ENCODE measurements around the gene TADA3.

Gene TADA3

GRCh38 chr3:9809615-9810432 lies 17.6 kb upstream of the TADA3 start, which contains the start of gene TTLL3:
Gene TTLL3 (plus strand): TSS chr3:9810262. CDS start chr3:9810662, 400 bp downstream.
- peak within 1 kb of the TSS; percentile 56 for H3K4me3 ChIP-seq (ENCODE audit: low read depth, low read length)

GRCh38 chr3:9809239-9809614 lies 17.0 kb upstream of the TADA3 start:
- TF ChIP-seq CTCF (IDR thresholded peaks at IDR 0.05; ENCODE audit: low read depth, low read length) = no peak
- peak overlapping the region; percentile 56 for H3K4me3 ChIP-seq (ENCODE audit: low read depth, low read length)

More at GRCh38 chr3:9809615-9810432, 17.6 kb upstream of the TADA3 start, which contains the start of gene TTLL3:
- TF ChIP-seq CTCF (IDR thresholded peaks at IDR 0.05; ENCODE audit: low read depth, low read length) = 0 out of 2 replicates have a peak, but pooled peaks have one; percentile 2

GRCh38 chr3:9808345-9809037 lies 16.2 kb upstream of the TADA3 start:
- TF ChIP-seq CTCF (IDR thresholded peaks at IDR 0.05; ENCODE audit: low read depth, low read length) = no peak
- no peak overlapping the region for H3K4me3 ChIP-seq (ENCODE audit: low read depth, low read length)

GRCh38 chr3:9807981-9808344 lies 15.7 kb upstream of the TADA3 start:
- TF ChIP-seq CTCF (IDR thresholded peaks at IDR 0.05; ENCODE audit: low read depth, low read length) = no peak
- H3K4me3 ChIP-seq (ENCODE audit: low read depth, low read length) = no peak overlapping the region

GRCh38 chr3:9806688-9807589 lies 14.7 kb upstream of the TADA3 start:
- TF ChIP-seq CTCF (IDR thresholded peaks at IDR 0.05; ENCODE audit: low read depth, low read length) = no peak
- H3K4me3 ChIP-seq (ENCODE audit: low read depth, low read length) = no peak overlapping the region

GRCh38 chr3:9806137-9806536 lies 13.9 kb upstream of the TADA3 start:
- TF ChIP-seq CTCF (IDR thresholded peaks at IDR 0.05; ENCODE audit: low read depth, low read length) = no peak
- no peak overlapping the region for H3K4me3 ChIP-seq (ENCODE audit: low read depth, low read length)

Measured in WI38 (cell line).